Activated CD8-positive, alpha-beta memory T cell treated with anti-CD3 and anti-CD28 coated beads for 1 hour (primary cell): ENCODE results near the gene BEND3.
"Not testable (repeated sequence)": the region's sequence is repeated elsewhere in the genome, so short reads cannot be mapped to it uniquely, and the experiment has no call there.

ENCODE experiments used
- DNase-seq, 2 donors: peaks; one replicate each; pipeline ENCODE4 v3.0.0-alpha.2; 2020; ENCODE audit warnings: low read depth in 1 of 2; ENCODE audit errors: extremely low read depth in 1 of 2

Gene BEND3

GRCh38 chr6:107114926-107115694 lies at the start of gene BEND3:
Gene BEND3 (minus strand): TSS chr6:107115515. CDS start chr6:107099285, 16,230 bp downstream.
- DNase-seq = peak in 1 of 2 donors; percentile 5

- DNase-seq = not testable (repeated sequence)
Observed at GRCh38 chr6:107164299-107164698, 49.0 kb upstream of the BEND3 start.

- DNase-seq = no peak
Observed at GRCh38 chr6:107161521-107161920, 46.2 kb upstream of the BEND3 start.

- DNase-seq = no peak
Observed at GRCh38 chr6:107156617-107157016, 41.3 kb upstream of the BEND3 start.

GRCh38 chr6:107154801-107155160 lies 39.5 kb upstream of the BEND3 start:
- DNase-seq = no peak

GRCh38 chr6:107154131-107154800 lies 39.0 kb upstream of the BEND3 start:
- DNase-seq = no peak

- no peak for DNase-seq
Observed at GRCh38 chr6:107152638-107153430, 37.5 kb upstream of the BEND3 start.

- DNase-seq = no peak
Observed at GRCh38 chr6:107144666-107145065, 29.4 kb upstream of the BEND3 start.

- DNase-seq = no peak
Observed at GRCh38 chr6:107144014-107144413, 28.7 kb upstream of the BEND3 start.

GRCh38 chr6:107140581-107140980 lies 25.3 kb upstream of the BEND3 start:
- DNase-seq = no peak

GRCh38 chr6:107136324-107136723 lies 21.0 kb upstream of the BEND3 start:
- not testable (repeated sequence) for DNase-seq

- not testable (repeated sequence) for DNase-seq
Observed at GRCh38 chr6:107135048-107135680, 19.8 kb upstream of the BEND3 start.

GRCh38 chr6:107132330-107132954 lies 17.1 kb upstream of the BEND3 start:
- DNase-seq = no peak

- no peak for DNase-seq
Observed at GRCh38 chr6:107129370-107129925, 14.1 kb upstream of the BEND3 start.

GRCh38 chr6:107128577-107128976 lies 13.3 kb upstream of the BEND3 start:
- no peak for DNase-seq

- DNase-seq = no peak
Observed at GRCh38 chr6:107128175-107128574, 12.9 kb upstream of the BEND3 start.

GRCh38 chr6:107125771-107126170 lies 10.5 kb upstream of the BEND3 start:
- no peak for DNase-seq

- no peak for DNase-seq
Observed at GRCh38 chr6:107124934-107125348, 9.6 kb upstream of the BEND3 start.

- no peak for DNase-seq
Observed at GRCh38 chr6:107123501-107123900, 8.2 kb upstream of the BEND3 start.

- no peak for DNase-seq
Observed at GRCh38 chr6:107122748-107123147, 7.4 kb upstream of the BEND3 start.
